NCI-H510A (cell line): ENCODE data around the gene OSBPL7.

Experiments
- DNase-seq: peaks from one replicate; lab custom pipeline; 2025; lab: John Stamatoyannopoulos, UW

The OSBPL7 gene

GRCh38 chr17:47763913-47764582, 57.5 kb downstream of the OSBPL7 start:
- DNase-seq = no peak

DNA sequence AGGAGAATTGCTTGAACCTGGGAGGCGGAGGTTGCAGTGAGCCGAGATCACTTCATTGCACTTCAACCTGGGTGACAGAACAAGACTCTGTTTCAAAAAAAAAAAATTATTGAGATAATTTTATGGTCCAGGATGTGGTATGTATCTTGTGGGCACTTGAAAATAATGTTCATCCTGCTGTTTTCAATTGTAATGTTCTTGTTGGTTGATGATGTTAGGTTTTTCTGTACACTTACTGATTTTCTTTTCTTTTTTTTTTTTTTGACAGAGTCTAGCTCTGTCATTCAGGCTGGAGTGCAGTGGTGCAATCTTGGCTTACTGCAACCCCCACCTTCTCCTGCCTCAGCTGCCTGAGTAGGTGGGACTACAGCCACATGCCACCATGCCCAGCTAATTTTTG, 58.9 kb downstream of the OSBPL7 start:
- DNase-seq = no peak

DNA sequence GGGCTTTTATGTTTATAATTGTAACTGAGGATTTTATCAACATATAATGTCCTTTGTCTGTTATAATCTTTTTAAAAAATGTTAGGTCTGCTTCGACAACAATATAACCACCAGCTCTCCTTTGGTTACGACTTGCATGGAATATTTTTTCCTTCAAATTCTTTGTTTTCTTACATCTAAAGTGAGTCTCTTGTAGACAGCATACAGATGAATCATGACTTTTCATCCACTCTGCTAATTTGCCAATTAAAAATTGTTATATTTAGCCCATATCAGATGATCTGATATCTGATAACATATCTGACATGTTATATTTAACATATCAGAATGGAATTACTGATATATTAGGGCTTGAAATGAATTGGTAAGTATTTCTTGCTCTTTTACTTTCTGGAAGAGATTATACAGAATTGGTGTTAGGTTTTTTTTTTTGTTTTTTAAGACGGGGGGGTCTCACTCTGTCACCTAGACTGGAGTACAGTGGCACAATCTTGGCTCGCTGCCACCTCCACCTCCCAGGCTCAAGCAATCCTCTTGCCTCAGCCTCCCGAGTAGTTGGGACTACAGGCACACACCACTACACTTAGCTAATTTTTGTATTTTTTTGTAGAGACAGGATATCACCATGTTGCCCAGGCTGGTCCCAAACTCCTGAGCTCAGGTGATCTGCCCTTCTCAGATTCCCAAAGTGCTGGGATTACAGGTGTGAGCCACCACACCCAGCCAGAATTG, 61.0 kb downstream of the OSBPL7 start:
- no peak for DNase-seq

DNA sequence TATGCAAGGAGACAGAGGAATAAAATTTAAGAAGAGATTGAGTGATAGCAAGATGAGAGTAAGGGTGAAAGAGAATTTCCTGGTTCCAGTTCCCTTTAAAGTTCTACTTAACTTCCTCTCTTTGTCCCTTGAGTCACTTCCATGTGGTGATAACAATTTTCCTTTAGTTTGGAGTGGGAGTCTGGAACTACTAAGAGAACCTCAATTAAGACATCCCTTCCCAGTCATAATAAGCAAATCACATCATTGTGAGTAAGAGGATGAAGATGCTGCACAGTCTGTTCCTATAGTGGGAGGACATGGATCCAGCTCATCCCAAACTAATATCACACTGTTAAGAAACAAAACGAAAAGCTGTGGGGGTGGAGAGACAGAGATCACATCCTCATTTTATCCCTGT, 64.2 kb downstream of the OSBPL7 start:
- no peak for DNase-seq
